PC-9 (cell line): ENCODE data around the gene KRT3. TPM values are rescaled to one million over a fixed set of nuclear protein-coding genes. Genes with fewer than 3 reads are reported as not detected.
"Not testable (repeated sequence)": the region's sequence is repeated elsewhere in the genome, so short reads cannot be mapped to it uniquely, and the experiment has no call there.

ENCODE experiments used
- BruUV-seq: library from RNA; stranded (reverse); fragments of 400-500 nt; replicated peaks from 2 replicates; lab custom pipeline; 2021; lab: Mats Ljungman, UMichigan
- CTCF ChIA-PET: fragments of 300-600 bp; sonication (Branson Sonifier 250); formaldehyde crosslinking; loops from one replicate; lab custom pipeline; 2022; ENCODE audit warnings: antibody characterized with exemption; lab: Charles Lee
- POLR2A ChIA-PET: fragments of 300-600 bp; sonication (Branson Sonifier 250); formaldehyde crosslinking; loops from one replicate; lab custom pipeline; 2022; ENCODE audit warnings: antibody characterized with exemption; ENCODE audit not compliant: unreplicated experiment; lab: Charles Lee
- DNase-seq, 2 experiments: peaks; one replicate each; pipeline versions ENCODE4 v3.0.0 to v3.0.0-alpha.2; 2015 to 2022; ENCODE audit warnings: mixed read lengths in 1 of 2
- H2AFZ ChIP-seq: fragments of 200-600 bp; sonication (generic); 2 replicates; pipeline ENCODE4 v1.8.1; 2017; ENCODE audit warnings: antibody characterized with exemption
- H3F3A ChIP-seq: fragments of 200-600 bp; sonication (generic); 2 replicates; pipeline ENCODE4 v1.8.1; 2017; ENCODE audit warnings: antibody characterized with exemption, mild to moderate bottlenecking, low read depth; ENCODE audit not compliant: insufficient read depth
- H3K27ac ChIP-seq: fragments of 200-600 bp; sonication (generic); 2 replicates; pipeline ENCODE4 v1.6.1; 2016; ENCODE audit warnings: mixed run types
- H3K27me3 ChIP-seq: fragments of 200-600 bp; sonication (generic); 2 replicates; pipeline ENCODE4 v1.6.1; 2016; ENCODE audit warnings: low read depth, mixed run types; ENCODE audit not compliant: insufficient read depth
- H3K36me3 ChIP-seq: fragments of 200-600 bp; sonication (generic); 2 replicates; pipeline ENCODE4 v1.6.1; 2016; ENCODE audit warnings: low read depth, mixed run types
- H3K4me1 ChIP-seq: fragments of 200-600 bp; sonication (generic); replicated peaks from 2 replicates; pipeline ENCODE4 v1.6.1; 2016; ENCODE audit warnings: mixed run types; ENCODE audit not compliant: insufficient read depth
- H3K4me2 ChIP-seq: fragments of 200-600 bp; sonication (generic); 2 replicates; pipeline ENCODE4 v1.6.1; 2017; ENCODE audit warnings: mixed run types
- H3K4me3 ChIP-seq: fragments of 200-600 bp; sonication (generic); 2 replicates; pipeline ENCODE4 v1.6.1; 2016; ENCODE audit warnings: mixed run types
- H3K79me2 ChIP-seq: fragments of 200-600 bp; sonication (generic); 2 replicates; pipeline ENCODE4 v1.6.1; 2017; ENCODE audit warnings: low read depth, mixed run types
- H3K9me2 ChIP-seq: fragments of 200-600 bp; sonication (generic); 2 replicates; pipeline ENCODE4 v1.8.1; 2017; ENCODE audit warnings: mild to moderate bottlenecking; ENCODE audit not compliant: insufficient read depth
- H3K9me3 ChIP-seq: fragments of 200-600 bp; sonication (generic); 2 replicates; pipeline ENCODE4 v1.8.1; 2016; ENCODE audit warnings: low read depth; ENCODE audit not compliant: insufficient read depth
- H4K20me1 ChIP-seq: fragments of 200-600 bp; sonication (generic); 2 replicates; pipeline ENCODE4 v1.8.1; 2017; ENCODE audit not compliant: insufficient read depth
- EZH2 ChIP-seq: fragments of 200-600 bp; sonication (generic); IDR thresholded peaks from 2 replicates; pipeline ENCODE4 v1.8.0; 2017; ENCODE audit warnings: antibody characterized with exemption, low read depth
- intact Hi-C: fragments of 100-400 bp; cut with micrococcal nuclease; formaldehyde crosslinking; loops from one replicate; pipeline ENCODE4 v1.10.0; 2022; ENCODE audit not compliant: unreplicated experiment
- total RNA-seq: library from RNA; stranded (reverse); gene quantifications from 2 replicates; pipeline ENCODE4 v1.2.3, GENCODE V29; 2021
- TF ChIP-seq, protein P1 (sequence below): fragments of 200-600 bp; sonication (generic); conservative IDR thresholded peaks from 2 replicates; pipeline ENCODE4 v1.6.1; 2017; ENCODE audit warnings: mixed run types, antibody characterized with exemption, mild to moderate bottlenecking, moderate library complexity

The KRT3 gene
- total RNA-seq, 1 experiment from 2014 or later, result 0.24 TPM

DNA sequence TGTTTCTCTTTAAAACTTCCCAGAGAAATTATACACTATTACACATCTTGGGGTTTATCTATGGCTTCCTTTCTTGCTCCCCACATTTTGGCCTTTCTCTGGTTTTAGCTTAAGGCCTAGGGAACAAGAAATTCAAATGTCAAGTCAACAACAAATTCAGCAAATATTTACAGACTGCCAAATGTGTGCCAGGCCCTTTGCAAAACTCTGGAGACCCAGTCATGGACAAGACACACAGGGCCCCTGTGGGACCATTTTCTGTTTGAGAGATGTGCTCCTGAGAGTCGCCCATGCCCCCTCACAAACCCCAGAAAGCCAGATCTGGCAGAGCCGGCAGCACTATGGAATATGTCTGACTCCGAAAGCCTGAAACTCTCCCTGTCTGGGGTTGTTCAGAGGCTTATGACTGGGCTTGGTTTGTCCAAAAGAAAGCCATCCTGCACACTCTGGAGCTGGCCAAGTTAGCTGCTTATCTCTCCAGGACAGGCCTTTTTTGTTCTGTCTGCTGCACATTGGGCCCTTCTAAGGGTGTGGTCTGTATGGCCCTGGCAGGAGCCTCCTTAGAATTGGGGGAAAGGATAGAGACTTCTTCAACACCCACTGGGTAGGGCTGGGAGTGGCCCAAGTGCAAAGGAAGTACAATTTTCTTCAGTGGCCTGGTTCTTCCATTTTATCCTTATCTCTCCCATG is 1.1 kb upstream of the KRT3 start:
- H3K27me3 ChIP-seq, result no peaks in the 10 kb centered on the region
- peaks cover 47% of the 10 kb centered on the region for H3F3A ChIP-seq
- no peaks in the 10 kb centered on the region for H3K36me3 ChIP-seq
- no peak overlapping the region for H3K4me3 ChIP-seq
- intact Hi-C loops, result no loop called here
- POLR2A ChIA-PET, result no interaction called here
- peak overlapping the region; percentile 47; the same call in 1 of the 2 replicates for H3K4me2 ChIP-seq
- H3K9me2 ChIP-seq, result no peaks in the 10 kb centered on the region
- no TSS peak for BruUV-seq
- TF ChIP-seq EZH2, result no peak
- TF ChIP-seq, protein P1, sequence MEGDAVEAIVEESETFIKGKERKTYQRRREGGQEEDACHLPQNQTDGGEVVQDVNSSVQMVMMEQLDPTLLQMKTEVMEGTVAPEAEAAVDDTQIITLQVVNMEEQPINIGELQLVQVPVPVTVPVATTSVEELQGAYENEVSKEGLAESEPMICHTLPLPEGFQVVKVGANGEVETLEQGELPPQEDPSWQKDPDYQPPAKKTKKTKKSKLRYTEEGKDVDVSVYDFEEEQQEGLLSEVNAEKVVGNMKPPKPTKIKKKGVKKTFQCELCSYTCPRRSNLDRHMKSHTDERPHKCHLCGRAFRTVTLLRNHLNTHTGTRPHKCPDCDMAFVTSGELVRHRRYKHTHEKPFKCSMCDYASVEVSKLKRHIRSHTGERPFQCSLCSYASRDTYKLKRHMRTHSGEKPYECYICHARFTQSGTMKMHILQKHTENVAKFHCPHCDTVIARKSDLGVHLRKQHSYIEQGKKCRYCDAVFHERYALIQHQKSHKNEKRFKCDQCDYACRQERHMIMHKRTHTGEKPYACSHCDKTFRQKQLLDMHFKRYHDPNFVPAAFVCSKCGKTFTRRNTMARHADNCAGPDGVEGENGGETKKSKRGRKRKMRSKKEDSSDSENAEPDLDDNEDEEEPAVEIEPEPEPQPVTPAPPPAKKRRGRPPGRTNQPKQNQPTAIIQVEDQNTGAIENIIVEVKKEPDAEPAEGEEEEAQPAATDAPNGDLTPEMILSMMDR, result no peak
- peaks cover 70% of the 10 kb centered on the region for H3K4me1 ChIP-seq
- no peaks in the 10 kb centered on the region for H4K20me1 ChIP-seq
- no peak for DNase-seq
- CTCF ChIA-PET, result no interaction called here
- H3K27ac ChIP-seq, result no peak overlapping the region; the same call in 1 of the 2 replicates
- H3K79me2 ChIP-seq, result no peaks in the 10 kb centered on the region
- H2AFZ ChIP-seq, result no peak overlapping the region
- no peaks in the 10 kb centered on the region for H3K9me3 ChIP-seq

DNA sequence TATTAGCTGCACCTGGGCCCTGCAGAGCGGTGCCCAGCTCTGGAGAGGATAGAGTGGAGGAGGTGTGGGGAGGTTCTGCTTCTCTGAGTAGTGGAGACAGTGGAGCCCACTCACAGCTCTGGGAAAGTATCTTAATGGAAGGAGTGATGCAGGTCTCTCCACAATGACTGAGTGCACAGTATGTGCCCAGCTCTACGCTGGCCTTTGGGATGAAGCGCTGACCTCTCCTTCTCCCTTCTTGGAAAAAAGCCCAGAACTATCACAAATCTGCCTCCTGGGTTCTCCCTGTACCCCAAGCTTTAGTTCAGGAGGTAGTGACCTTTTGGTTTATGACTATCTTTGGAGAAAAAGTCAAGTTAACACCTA is 495 bp upstream of the KRT3 start:
- no peaks in the 10 kb centered on the region for H4K20me1 ChIP-seq
- no peak for TF ChIP-seq EZH2
- TF ChIP-seq, protein P1, result no peak
- H3K9me2 ChIP-seq, result no peaks in the 10 kb centered on the region
- H3K27me3 ChIP-seq, result no peaks in the 10 kb centered on the region
- no peak for DNase-seq
- H3K36me3 ChIP-seq, result no peaks in the 10 kb centered on the region
- BruUV-seq, result no TSS peak
- H3K4me1 ChIP-seq, result peaks cover 65% of the 10 kb centered on the region
- H2AFZ ChIP-seq, result no peak overlapping the region
- H3K4me2 ChIP-seq, result no peak overlapping the region
- ChIA-PET POLR2A (no interaction called here), CTCF (interaction anchor here (0.7 kb wide), 1 partner anchor 217 kb away, joined by 3 read pairs; no protein-coding TSS in a partner anchor)
- no peaks in the 10 kb centered on the region for H3K79me2 ChIP-seq
- H3K4me3 ChIP-seq, result no peak overlapping the region
- no peaks in the 10 kb centered on the region for H3K9me3 ChIP-seq
- peaks cover 44% of the 10 kb centered on the region for H3F3A ChIP-seq
- H3K27ac ChIP-seq, result no peak overlapping the region
- intact Hi-C loops, result no loop called here

DNA sequence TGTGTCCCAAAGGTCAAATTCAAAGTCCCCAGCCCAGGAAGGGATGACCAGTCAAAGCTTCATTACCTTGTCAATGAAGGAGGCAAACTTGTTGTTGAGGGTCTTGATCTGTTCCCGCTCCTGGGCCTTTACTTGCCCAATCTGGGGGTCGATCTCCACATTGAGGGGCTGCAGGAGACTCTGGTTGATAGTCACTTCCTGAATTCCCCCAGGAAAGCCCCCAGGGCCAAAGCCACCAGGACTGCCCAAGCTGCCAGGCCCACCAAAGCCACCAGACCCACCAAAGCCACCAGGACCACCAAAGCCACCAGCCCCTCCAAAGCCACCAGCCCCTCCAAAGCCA is 614 bp downstream of the KRT3 start:
- BruUV-seq, H2AFZ ChIP-seq, H3K36me3 ChIP-seq, H3K9me3 ChIP-seq, CTCF ChIA-PET, DNase-seq, H3K27ac ChIP-seq, H4K20me1 ChIP-seq, intact Hi-C loops, H3K4me3 ChIP-seq, POLR2A ChIA-PET, H3K27me3 ChIP-seq, H3K9me2 ChIP-seq, H3K79me2 ChIP-seq: not testable (repeated sequence)
- peak overlapping the region; percentile 20; the same call in 1 of the 2 replicates for H3K4me2 ChIP-seq
- H3F3A ChIP-seq, result peaks cover 33% of the 10 kb centered on the region
- peaks cover 54% of the 10 kb centered on the region for H3K4me1 ChIP-seq
